HG03025 (cell line): ENCODE results near the gene KIAA1958.

ENCODE experiments used
- ATAC-seq: cut with Tn5 transposase; IDR thresholded peaks from one replicate; pipeline ENCODE4 v1.9.1; 2021; ENCODE audit warnings: mild to moderate bottlenecking, moderate library complexity; ENCODE audit not compliant: unreplicated experiment, low FRiP score

Gene KIAA1958

GRCh38 chr9:112527959-112528358 lies 41.3 kb downstream of the KIAA1958 start:
- no peak for ATAC-seq

- ATAC-seq = no peak
Observed at GRCh38 chr9:112529316-112529715, 42.7 kb downstream of the KIAA1958 start.

- ATAC-seq = no peak
Observed at GRCh38 chr9:112530751-112531205, 44.2 kb downstream of the KIAA1958 start.

- no peak for ATAC-seq
Observed at GRCh38 chr9:112531666-112532282, 45.1 kb downstream of the KIAA1958 start.

- no peak for ATAC-seq
Observed at GRCh38 chr9:112532427-112532826, 45.8 kb downstream of the KIAA1958 start.

GRCh38 chr9:112533660-112534059 lies 47.0 kb downstream of the KIAA1958 start:
- no peak for ATAC-seq

- ATAC-seq = no peak
Observed at GRCh38 chr9:112535301-112535700, 48.7 kb downstream of the KIAA1958 start.

GRCh38 chr9:112535811-112536210 lies 49.2 kb downstream of the KIAA1958 start:
- ATAC-seq = no peak

GRCh38 chr9:112537561-112537960 lies 50.9 kb downstream of the KIAA1958 start:
- no peak for ATAC-seq

- no peak for ATAC-seq
Observed at GRCh38 chr9:112540800-112541199, 54.2 kb downstream of the KIAA1958 start.

GRCh38 chr9:112541685-112542084 lies 55.1 kb downstream of the KIAA1958 start:
- ATAC-seq = no peak

- ATAC-seq = no peak
Observed at GRCh38 chr9:112542593-112543292, 56.1 kb downstream of the KIAA1958 start.

GRCh38 chr9:112544477-112544876 lies 57.9 kb downstream of the KIAA1958 start:
- no peak for ATAC-seq

GRCh38 chr9:112545237-112545636 lies 58.6 kb downstream of the KIAA1958 start:
- ATAC-seq = no peak

- no peak for ATAC-seq
Observed at GRCh38 chr9:112546149-112547012, 59.8 kb downstream of the KIAA1958 start.

GRCh38 chr9:112548051-112548440 lies 61.4 kb downstream of the KIAA1958 start:
- ATAC-seq = no peak

GRCh38 chr9:112548836-112549595 lies 62.4 kb downstream of the KIAA1958 start:
- no peak for ATAC-seq

- ATAC-seq = no peak
Observed at GRCh38 chr9:112550531-112550930, 63.9 kb downstream of the KIAA1958 start.

- ATAC-seq = no peak
Observed at GRCh38 chr9:112551641-112552040, 65.0 kb downstream of the KIAA1958 start.

- ATAC-seq = no peak
Observed at GRCh38 chr9:112552229-112553056, 65.8 kb downstream of the KIAA1958 start.
